Prostate gland (tissue), 2 donors: Measurements from ENCODE around the gene PCDHGC5. TPM values are rescaled to one million over a fixed set of nuclear protein-coding genes. Genes with fewer than 3 reads are reported as not detected.

Experiments used
- DNase-seq: peaks from one replicate; pipeline ENCODE4 v3.0.0-alpha.2; 2019; ENCODE audit warnings: low spot score
- H3K27ac ChIP-seq, 2 donors: fragments of 200-600 bp; sonication (generic); 2 replicates each; pipeline ENCODE4 v1.5.1; 2017 to 2019
- H3K27me3 ChIP-seq: fragments of 200-600 bp; sonication (generic); replicated peaks from 2 replicates; pipeline ENCODE4 v1.5.1; 2019; ENCODE audit not compliant: insufficient read depth
- H3K36me3 ChIP-seq, 2 donors: fragments of 200-600 bp; sonication (generic); 1 replicate in 1 of 2; 2 replicates in 1 of 2; pipeline versions ENCODE4 v1.5.1 to v1.8.1; 2017 to 2019
- H3K4me1 ChIP-seq: fragments of 200-600 bp; sonication (generic); replicated peaks from 2 replicates; pipeline ENCODE4 v1.5.1; 2019
- H3K4me3 ChIP-seq, 2 donors: fragments of 200-600 bp; sonication (generic); 2 replicates each; pipeline ENCODE4 v1.5.1; 2017 to 2019
- H3K9me3 ChIP-seq: fragments of 200-600 bp; sonication (generic); 2 replicates; pipeline ENCODE4 v1.5.1; 2017
- POLR2A ChIP-seq: fragments of 450-650 bp; IDR thresholded peaks from one replicate; pipeline ENCODE4 v1.6.1; 2016; ENCODE audit warnings: antibody characterized with exemption, mild to moderate bottlenecking
- POLR2AphosphoS5 ChIP-seq: sonication (generic); formaldehyde crosslinking; IDR thresholded peaks from one replicate; pipeline ENCODE4 v1.6.1; 2017; ENCODE audit warnings: antibody characterized with exemption
- WGBS: methylation state at CpG from one replicate; pipeline ENCODE4 v1.1.5; 2018; 5-methylcytosine and 5-hydroxymethylcytosine counted together
- intact Hi-C: fragments of 100-400 bp; cut with DNase I; formaldehyde crosslinking; loops from one replicate; pipeline ENCODE4 v1.14.2; 2022
- total RNA-seq, 2 donors: library from RNA; depleted of rRNA; stranded (reverse); fragments of >200 nt; gene quantifications; one replicate each; pipeline ENCODE4 v1.1.0, GENCODE V29; 2016
- TF ChIP-seq, protein P1 (sequence below), 4 experiments: fragments of 200-600 bp in 2 of 4; fragments of 450-650 bp in 2 of 4; sonication (generic) in 2 of 4; IDR thresholded peaks; 1 replicate in 3 of 4; 2 replicates in 1 of 4; pipeline ENCODE4 v1.5.1; 2016 to 2019; ENCODE audit warnings: antibody characterized with exemption in 4 of 4, mild to moderate bottlenecking in 2 of 4, moderate library complexity in 2 of 4

Gene PCDHGC5
- total RNA-seq, 2 donors from 2014 or later: 0.96 to 2.7 TPM

- Histone ChIP-seq H3K27me3 (no peaks in the 10 kb centered on the region), H3K4me1 (no peaks in the 10 kb centered on the region), H3K9me3 (no peaks in the 10 kb centered on the region), H3K27ac (peak overlapping the region; percentile 56 to 63), H3K4me3 (no peak overlapping the region), H3K36me3 (no peaks in the 10 kb centered on the region)
- DNase-seq: no peak
- TF ChIP-seq POLR2AphosphoS5 (no peak), POLR2A (no peak)
- TF ChIP-seq, protein P1, sequence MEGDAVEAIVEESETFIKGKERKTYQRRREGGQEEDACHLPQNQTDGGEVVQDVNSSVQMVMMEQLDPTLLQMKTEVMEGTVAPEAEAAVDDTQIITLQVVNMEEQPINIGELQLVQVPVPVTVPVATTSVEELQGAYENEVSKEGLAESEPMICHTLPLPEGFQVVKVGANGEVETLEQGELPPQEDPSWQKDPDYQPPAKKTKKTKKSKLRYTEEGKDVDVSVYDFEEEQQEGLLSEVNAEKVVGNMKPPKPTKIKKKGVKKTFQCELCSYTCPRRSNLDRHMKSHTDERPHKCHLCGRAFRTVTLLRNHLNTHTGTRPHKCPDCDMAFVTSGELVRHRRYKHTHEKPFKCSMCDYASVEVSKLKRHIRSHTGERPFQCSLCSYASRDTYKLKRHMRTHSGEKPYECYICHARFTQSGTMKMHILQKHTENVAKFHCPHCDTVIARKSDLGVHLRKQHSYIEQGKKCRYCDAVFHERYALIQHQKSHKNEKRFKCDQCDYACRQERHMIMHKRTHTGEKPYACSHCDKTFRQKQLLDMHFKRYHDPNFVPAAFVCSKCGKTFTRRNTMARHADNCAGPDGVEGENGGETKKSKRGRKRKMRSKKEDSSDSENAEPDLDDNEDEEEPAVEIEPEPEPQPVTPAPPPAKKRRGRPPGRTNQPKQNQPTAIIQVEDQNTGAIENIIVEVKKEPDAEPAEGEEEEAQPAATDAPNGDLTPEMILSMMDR (IDR thresholded peaks at IDR 0.05): no peak
- 47% methylated on average over 11 of the region's 11 CpGs for WGBS
- intact Hi-C loops: no loop called here
Observed at GRCh38 chr5:141507387-141508091, 18.7 kb downstream of the PCDHGC5 start.

GRCh38 chr5:141508440-141508797 lies 19.5 kb downstream of the PCDHGC5 start:
- Histone ChIP-seq H3K36me3 (no peaks in the 10 kb centered on the region), H3K9me3 (no peaks in the 10 kb centered on the region), H3K27ac (peak overlapping the region; percentile 56 to 63), H3K27me3 (no peaks in the 10 kb centered on the region), H3K4me1 (no peaks in the 10 kb centered on the region), H3K4me3 (no peak overlapping the region)
- DNase-seq: no peak
- TF ChIP-seq POLR2A (no peak), POLR2AphosphoS5 (no peak)
- intact Hi-C loops: no loop called here
- WGBS: 24% methylated on average over 9 of the region's 9 CpGs

GRCh38 chr5:141508798-141509611 lies 20.1 kb downstream of the PCDHGC5 start:
- peak overlapping the region; percentile 56 to 63 for H3K27ac ChIP-seq
- H3K27me3 ChIP-seq: no peaks in the 10 kb centered on the region
- no peaks in the 10 kb centered on the region for H3K9me3 ChIP-seq
- DNase-seq: no peak
- TF ChIP-seq POLR2AphosphoS5 (no peak), POLR2A (no peak)
- TF ChIP-seq, protein P1 (IDR thresholded peaks at IDR 0.05): no peak
- 29% methylated on average over 23 of the region's 23 CpGs for WGBS
- H3K36me3 ChIP-seq: no peaks in the 10 kb centered on the region
- H3K4me1 ChIP-seq: peaks cover under 1% of the 10 kb centered on the region
- intact Hi-C loops: no loop called here
- H3K4me3 ChIP-seq: no peak overlapping the region

DNA sequence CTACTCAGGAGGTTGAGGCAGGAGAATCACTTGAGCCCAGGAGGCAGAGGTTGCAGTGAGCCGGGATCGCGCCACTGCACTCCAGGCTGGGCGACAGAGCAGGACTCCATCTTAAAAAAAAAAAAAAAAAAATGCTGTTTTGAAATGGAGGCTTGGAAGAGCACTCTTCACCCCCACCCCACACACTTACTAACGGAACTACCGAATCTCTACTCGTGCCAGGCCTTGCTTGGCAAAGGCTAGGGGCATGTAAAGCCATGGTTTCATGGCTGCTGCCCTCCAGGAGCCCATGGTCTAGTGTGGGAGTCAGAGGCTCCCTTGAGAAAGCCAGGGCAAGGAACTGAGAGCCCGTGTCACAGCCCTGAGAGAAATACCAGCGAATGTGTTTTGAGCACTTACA lies 21.3 kb downstream of the PCDHGC5 start:
- no peak overlapping the region for H3K4me3 ChIP-seq
- no peak for DNase-seq
- intact Hi-C loops: loop anchor here (5.0 kb wide), 1 partner anchor 33 kb away; the partner anchor contains the start of gene PCDHGC3
- WGBS: 90% methylated on average over 9 of the region's 9 CpGs
- peaks cover 4% of the 10 kb centered on the region for H3K4me1 ChIP-seq
- no peak overlapping the region for H3K27ac ChIP-seq
- no peaks in the 10 kb centered on the region for H3K9me3 ChIP-seq
- H3K27me3 ChIP-seq: no peaks in the 10 kb centered on the region
- no peaks in the 10 kb centered on the region for H3K36me3 ChIP-seq
- TF ChIP-seq POLR2A: no peak
- no peak for TF ChIP-seq POLR2AphosphoS5
- TF ChIP-seq, protein P1 (IDR thresholded peaks at IDR 0.05): no peak

- no peak for DNase-seq
- Histone ChIP-seq H3K27ac (no peak overlapping the region), H3K9me3 (no peaks in the 10 kb centered on the region), H3K36me3 (no peaks in the 10 kb centered on the region), H3K4me3 (no peak overlapping the region), H3K4me1 (peaks cover 4% of the 10 kb centered on the region), H3K27me3 (no peaks in the 10 kb centered on the region)
- intact Hi-C loops: loop anchor here (5.0 kb wide), 1 partner anchor 34 kb away; the partner anchor contains the start of gene PCDHGC3
- WGBS: 91% methylated on average over 14 of the region's 14 CpGs
- no peak for TF ChIP-seq POLR2A
- TF ChIP-seq POLR2AphosphoS5: no peak
- TF ChIP-seq, protein P1 (IDR thresholded peaks at IDR 0.05): no peak
Observed at GRCh38 chr5:141510850-141511601, 22.1 kb downstream of the PCDHGC5 start.
